ENCODE results near the gene RPP21. TPM values are rescaled to one million over a fixed set of nuclear protein-coding genes. Genes with fewer than 3 reads are reported as not detected.

RPP21 gene
- total RNA-seq, 1 donor from 2014 or later = 38.1 TPM

GRCh38 chr6:30341728-30342127 is 3.2 kb upstream of the RPP21 start:
- H3K36me3 Mint-ChIP-seq (ENCODE audit: low read depth) = peaks cover 58% of the 10 kb centered on the region
- intact Hi-C loops (cut with micrococcal nuclease) = no loop called here

GRCh38 chr6:30344191-30344867 is 627 bp upstream of the RPP21 start:
- peaks cover 51% of the 10 kb centered on the region for H3K36me3 Mint-ChIP-seq (ENCODE audit: low read depth)
- POLR2A ChIA-PET = interaction anchor here (0.8 to 2.3 kb wide), 2 partner anchors 17 to 131 kb away, joined by 3 to 14 read pairs; partner anchors contain the start of gene TRIM39
- intact Hi-C loops (cut with micrococcal nuclease) = no loop called here
- H3K4me1 Mint-ChIP-seq = peaks cover 25% of the 10 kb centered on the region
- no peaks in the 10 kb centered on the region for H3K9me3 Mint-ChIP-seq
- peak overlapping the region; percentile 92 for H3K4me3 Mint-ChIP-seq
- no peak for DNase-seq
- TF ChIP-seq CTCF (IDR thresholded peaks at IDR 0.05) = no peak
- CTCF ChIA-PET = no interaction called here
- no peak for ATAC-seq (ENCODE audit: low read depth)
- peak overlapping the region; percentile 94 for H3K27ac Mint-ChIP-seq
- H3K27me3 Mint-ChIP-seq = no peaks in the 10 kb centered on the region

More at GRCh38 chr6:30341728-30342127, 3.2 kb upstream of the RPP21 start:
- Mint-ChIP-seq H3K27ac (no peak overlapping the region), H3K4me1 (peaks cover 15% of the 10 kb centered on the region), H3K9me3 (no peaks in the 10 kb centered on the region), H3K4me3 (no peak overlapping the region), H3K27me3 (no peaks in the 10 kb centered on the region)
- TF ChIP-seq CTCF (IDR thresholded peaks at IDR 0.05) = no peak
- ChIA-PET POLR2A (no interaction called here), CTCF (no interaction called here)
- ATAC-seq (ENCODE audit: low read depth) (no peak), DNase-seq (no peak)

- H3K36me3 Mint-ChIP-seq (ENCODE audit: low read depth) = peaks cover 37% of the 10 kb centered on the region
- no peak for TF ChIP-seq CTCF (IDR thresholded peaks at IDR 0.05)
- ChIA-PET POLR2A (interaction anchor here (0.7 kb wide), 1 partner anchor 19 kb away, joined by 5 read pairs; the partner anchor contains the start of gene TRIM39), CTCF (interaction anchor here (0.8 kb wide), 1 partner anchor 20 kb away, joined by 3 read pairs; no protein-coding TSS in a partner anchor)
- ATAC-seq (ENCODE audit: low read depth) (no peak), DNase-seq (no peak)
- peak overlapping the region; percentile 76 for H3K27ac Mint-ChIP-seq
- H3K4me3 Mint-ChIP-seq = peak overlapping the region; percentile 92
- intact Hi-C loops (cut with micrococcal nuclease) = loop anchor here (1.0 to 5.0 kb wide), 3 partner anchors 20 to 279 kb away; partner anchors contain the start of genes PPP1R11, TRIM26 and TRIM39
- peaks cover 39% of the 10 kb centered on the region for H3K4me1 Mint-ChIP-seq
- no peaks in the 10 kb centered on the region for H3K27me3 Mint-ChIP-seq
- H3K9me3 Mint-ChIP-seq = no peaks in the 10 kb centered on the region
Observed at GRCh38 chr6:30345852-30346251, 896 bp downstream of the RPP21 start.

- Mint-ChIP-seq H3K9me3 (no peaks in the 10 kb centered on the region), H3K4me3 (no peak overlapping the region), H3K27ac (no peak overlapping the region), H3K27me3 (peaks cover 10% of the 10 kb centered on the region), H3K36me3 (ENCODE audit: low read depth) (peaks cover 18% of the 10 kb centered on the region), H3K4me1 (peaks cover 43% of the 10 kb centered on the region)
- ATAC-seq (ENCODE audit: low read depth) (no peak), DNase-seq (no peak)
- no peak for TF ChIP-seq CTCF (IDR thresholded peaks at IDR 0.05)
- ChIA-PET POLR2A (no interaction called here), CTCF (no interaction called here)
- intact Hi-C loops (cut with micrococcal nuclease) = loop anchor here (5.0 kb wide), 1 partner anchor 282 kb away; the partner anchor contains the start of gene PPP1R11
Observed at GRCh38 chr6:30348957-30349356, 4.0 kb downstream of the RPP21 start.

- DNase-seq (no peak), ATAC-seq (ENCODE audit: low read depth) (no peak)
- H3K27ac Mint-ChIP-seq = no peak overlapping the region
- POLR2A ChIA-PET = no interaction called here
- H3K4me3 Mint-ChIP-seq = no peak overlapping the region
- no peaks in the 10 kb centered on the region for H3K9me3 Mint-ChIP-seq
- intact Hi-C loops (cut with micrococcal nuclease) = loop anchor here (5.0 to 10.0 kb wide), 2 partner anchors 105 to 282 kb away; partner anchors contain the start of gene PPP1R11
- peaks cover 42% of the 10 kb centered on the region for H3K4me1 Mint-ChIP-seq
- CTCF ChIA-PET = interaction anchor here (1.1 kb wide), 1 partner anchor 9 kb away, joined by 3 read pairs; no protein-coding TSS in a partner anchor
- TF ChIP-seq CTCF (IDR thresholded peaks at IDR 0.05) = no peak
- peaks cover 10% of the 10 kb centered on the region for H3K27me3 Mint-ChIP-seq
- H3K36me3 Mint-ChIP-seq (ENCODE audit: low read depth) = peaks cover 18% of the 10 kb centered on the region
Observed at GRCh38 chr6:30349421-30350177, 4.6 kb downstream of the RPP21 start.

Data from activated B cell treated with CpG ODN at 0.5 μM for 24 hours (primary cell).